GM12878 (cell line): ENCODE measurements around the gene MLPH.

Experiments
- CHD2 ChIP-seq: IDR thresholded peaks from 2 replicates; pipeline ENCODE4 v1.6.1; 2011; ENCODE audit warnings: low read depth, low read length, improper control_type of control experiment, borderline replicate concordance
- CTCF ChIP-seq, 3 experiments: IDR thresholded peaks in 2 of 3; conservative IDR thresholded peaks in 1 of 3; 2 replicates each; pipeline ENCODE4 v1.5.1; 2011; ENCODE audit warnings: low read depth in 3 of 3, low read length in 3 of 3, mild to moderate bottlenecking in 3 of 3, control low read depth in 2 of 3, moderate library complexity in 2 of 3, inconsistent platforms in 1 of 3, mixed read lengths in 1 of 3; ENCODE audit not compliant: control insufficient read depth in 2 of 3, insufficient read depth in 1 of 3; ENCODE audit errors: extremely low read depth in 1 of 3
- HCFC1 ChIP-seq: fragments of 150-350 bp; IDR thresholded peaks from 2 replicates; pipeline ENCODE4 v1.6.1; 2014; ENCODE audit warnings: low read length
- MLLT1 ChIP-seq: fragments of 450-650 bp; IDR thresholded peaks from 2 replicates; pipeline ENCODE4 v1.6.1; 2016; ENCODE audit warnings: mild to moderate bottlenecking
- NFIC ChIP-seq: IDR thresholded peaks from 2 replicates; pipeline ENCODE4 v1.6.1; 2012; ENCODE audit warnings: low read depth, mild to moderate bottlenecking, inconsistent platforms, low read length, moderate library complexity
- ZBED1 ChIP-seq: IDR thresholded peaks from 2 replicates; pipeline ENCODE4 v1.6.1; 2016; ENCODE audit warnings: borderline replicate concordance
- ZNF274 ChIP-seq: IDR thresholded peaks from one replicate; pipeline ENCODE4 v1.8.0; 2011; ENCODE audit not compliant: insufficient read length, insufficient read depth
- ZSCAN29 ChIP-seq: fragments of 450-650 bp; IDR thresholded peaks from 2 replicates; pipeline ENCODE4 v1.6.1; 2017; ENCODE audit warnings: mild to moderate bottlenecking, moderate library complexity
- TF ChIP-seq, protein P1 (sequence below): IDR thresholded peaks from 2 replicates; pipeline ENCODE4 v1.6.1; 2012; ENCODE audit warnings: mild to moderate bottlenecking, low read depth, low read length

DNA sequence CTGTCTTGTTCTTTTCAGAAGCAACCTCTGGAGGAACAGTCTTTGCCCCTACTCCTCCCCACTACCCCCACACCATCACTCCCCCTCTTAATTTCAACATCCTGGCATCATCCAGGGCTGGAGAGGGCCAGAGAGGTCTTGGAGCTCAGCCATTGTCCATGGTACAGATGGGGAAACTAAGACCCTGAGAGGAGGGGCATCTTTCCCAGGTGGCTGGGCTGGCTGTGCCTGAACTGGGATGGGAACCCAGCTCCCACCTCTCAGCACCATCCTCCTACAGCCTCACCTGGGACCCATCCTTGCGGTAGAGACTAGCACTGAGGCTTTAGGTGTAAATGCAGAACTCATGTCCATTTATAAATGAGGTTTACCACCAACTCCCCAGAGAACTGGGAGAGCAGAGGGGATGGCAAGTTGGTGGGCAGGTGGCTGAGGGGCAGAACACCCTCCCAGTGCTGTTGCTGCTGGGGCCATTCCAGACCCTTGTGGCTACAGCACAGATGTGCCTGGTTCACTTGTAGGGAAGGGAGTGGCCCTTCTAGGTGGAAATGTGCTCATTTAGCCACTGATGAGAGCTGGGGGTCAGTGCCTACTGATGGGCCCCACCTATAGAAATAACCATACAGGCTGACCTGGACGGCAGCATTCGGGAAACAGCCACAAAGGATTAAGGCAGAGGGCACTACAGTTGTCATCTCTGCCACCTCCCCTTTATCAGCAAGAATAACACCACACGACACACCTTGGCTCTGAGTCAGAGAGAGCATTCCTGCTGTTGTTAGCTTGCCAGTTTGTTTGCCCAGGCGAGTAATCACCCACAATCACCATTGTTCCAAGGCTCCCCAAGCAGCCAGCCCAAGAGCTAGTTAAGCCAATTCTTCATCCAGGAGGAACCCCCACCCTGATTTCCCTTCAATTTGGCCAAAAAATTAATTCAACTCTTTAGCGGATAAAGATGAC, 2.1 kb downstream of the MLPH start:
- TF ChIP-seq MLLT1 (no peak), HCFC1 (no peak), NFIC (no peak), CTCF (IDR thresholded peaks at IDR 0.05 in 2 of 3, conservative IDR thresholded peaks at IDR 0.05 in 1 of 3; ENCODE audit: control insufficient read depth in 2 of 3, extremely low read depth in 1 of 3, insufficient read depth in 1 of 3, low read depth in 3 of 3, low read length in 3 of 3) (no peak), ZSCAN29 (no peak), ZNF274 (no peak), CHD2 (no peak), ZBED1 (no peak)
- TF ChIP-seq, protein P1, sequence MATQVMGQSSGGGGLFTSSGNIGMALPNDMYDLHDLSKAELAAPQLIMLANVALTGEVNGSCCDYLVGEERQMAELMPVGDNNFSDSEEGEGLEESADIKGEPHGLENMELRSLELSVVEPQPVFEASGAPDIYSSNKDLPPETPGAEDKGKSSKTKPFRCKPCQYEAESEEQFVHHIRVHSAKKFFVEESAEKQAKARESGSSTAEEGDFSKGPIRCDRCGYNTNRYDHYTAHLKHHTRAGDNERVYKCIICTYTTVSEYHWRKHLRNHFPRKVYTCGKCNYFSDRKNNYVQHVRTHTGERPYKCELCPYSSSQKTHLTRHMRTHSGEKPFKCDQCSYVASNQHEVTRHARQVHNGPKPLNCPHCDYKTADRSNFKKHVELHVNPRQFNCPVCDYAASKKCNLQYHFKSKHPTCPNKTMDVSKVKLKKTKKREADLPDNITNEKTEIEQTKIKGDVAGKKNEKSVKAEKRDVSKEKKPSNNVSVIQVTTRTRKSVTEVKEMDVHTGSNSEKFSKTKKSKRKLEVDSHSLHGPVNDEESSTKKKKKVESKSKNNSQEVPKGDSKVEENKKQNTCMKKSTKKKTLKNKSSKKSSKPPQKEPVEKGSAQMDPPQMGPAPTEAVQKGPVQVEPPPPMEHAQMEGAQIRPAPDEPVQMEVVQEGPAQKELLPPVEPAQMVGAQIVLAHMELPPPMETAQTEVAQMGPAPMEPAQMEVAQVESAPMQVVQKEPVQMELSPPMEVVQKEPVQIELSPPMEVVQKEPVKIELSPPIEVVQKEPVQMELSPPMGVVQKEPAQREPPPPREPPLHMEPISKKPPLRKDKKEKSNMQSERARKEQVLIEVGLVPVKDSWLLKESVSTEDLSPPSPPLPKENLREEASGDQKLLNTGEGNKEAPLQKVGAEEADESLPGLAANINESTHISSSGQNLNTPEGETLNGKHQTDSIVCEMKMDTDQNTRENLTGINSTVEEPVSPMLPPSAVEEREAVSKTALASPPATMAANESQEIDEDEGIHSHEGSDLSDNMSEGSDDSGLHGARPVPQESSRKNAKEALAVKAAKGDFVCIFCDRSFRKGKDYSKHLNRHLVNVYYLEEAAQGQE = no peak
